GM12878 (cell line): ENCODE measurements around the gene SH2D3A. TPM values are rescaled to one million over a fixed set of nuclear protein-coding genes. Genes with fewer than 3 reads are reported as not detected.

Experiments used
- BHLHE40 ChIP-seq, 2 experiments: fragments of 450-650 bp in 1 of 2; IDR thresholded peaks; 2 replicates each; pipeline ENCODE4 v1.6.1; 2011 to 2017; ENCODE audit warnings: low read depth in 2 of 2, borderline replicate concordance in 1 of 2, improper control_type of control experiment in 1 of 2, low read length in 1 of 2, mild to moderate bottlenecking in 1 of 2
- CBFB ChIP-seq: IDR thresholded peaks from 2 replicates; pipeline ENCODE4 v1.6.1; 2016; ENCODE audit warnings: antibody characterized with exemption, low read depth
- CBX5 ChIP-seq: sonication (generic); IDR thresholded peaks from 2 replicates; pipeline ENCODE4 v1.6.1; 2016; ENCODE audit warnings: low read depth, moderate library complexity, mild to moderate bottlenecking, inconsistent platforms
- DPF2 ChIP-seq: fragments of 450-650 bp; IDR thresholded peaks from 2 replicates; pipeline ENCODE4 v1.6.1; 2017; ENCODE audit warnings: mild to moderate bottlenecking
- E4F1 ChIP-seq: fragments of 450-650 bp; IDR thresholded peaks from 2 replicates; pipeline ENCODE4 v1.6.1; 2018; ENCODE audit warnings: borderline replicate concordance, mild to moderate bottlenecking; ENCODE audit not compliant: partially characterized antibody
- EED ChIP-seq: sonication (generic); IDR thresholded peaks from 2 replicates; pipeline ENCODE4 v1.6.1; 2016; ENCODE audit warnings: antibody characterized with exemption, low read depth
- ESRRA ChIP-seq: IDR thresholded peaks from 2 replicates; pipeline ENCODE4 v1.6.1; 2012; ENCODE audit warnings: mild to moderate bottlenecking, low read length, improper control_type of control experiment
- IRF4 ChIP-seq: IDR thresholded peaks from 2 replicates; pipeline ENCODE4 v1.6.1; 2011; ENCODE audit warnings: low read depth, low read length
- JUNB ChIP-seq: IDR thresholded peaks from 2 replicates; pipeline ENCODE4 v1.6.1; 2016; ENCODE audit warnings: antibody characterized with exemption, mild to moderate bottlenecking
- MAX ChIP-seq: IDR thresholded peaks from 2 replicates; pipeline ENCODE4 v1.6.1; 2012; ENCODE audit warnings: low read depth, low read length, improper control_type of control experiment
- NFXL1 ChIP-seq: fragments of 450-650 bp; IDR thresholded peaks from 2 replicates; pipeline ENCODE4 v1.6.1; 2017; ENCODE audit warnings: antibody characterized with exemption, mild to moderate bottlenecking, borderline replicate concordance
- NR2C1 ChIP-seq: fragments of 450-650 bp; IDR thresholded peaks from 2 replicates; pipeline ENCODE4 v1.6.1; 2017; ENCODE audit warnings: antibody characterized with exemption, mild to moderate bottlenecking, moderate library complexity
- NR2F1 ChIP-seq: fragments of 450-650 bp; conservative IDR thresholded peaks from 2 replicates; pipeline ENCODE4 v1.6.1; 2017; ENCODE audit warnings: mild to moderate bottlenecking
- NRF1 ChIP-seq: conservative IDR thresholded peaks from 2 replicates; pipeline ENCODE4 v1.6.1; 2011; ENCODE audit warnings: mild to moderate bottlenecking, low read depth, low read length, improper control_type of control experiment
- PAX5 ChIP-seq: IDR thresholded peaks from 2 replicates; pipeline ENCODE4 v1.6.1; 2011; ENCODE audit warnings: low read depth, low read length, borderline replicate concordance
- POLR2AphosphoS2 ChIP-seq: IDR thresholded peaks from 2 replicates; pipeline ENCODE4 v1.6.1; 2011; ENCODE audit warnings: low read depth, mild to moderate bottlenecking, low read length, improper control_type of control experiment, moderate library complexity
- STAT3 ChIP-seq: IDR thresholded peaks from 2 replicates; pipeline ENCODE4 v1.6.1; 2011; ENCODE audit warnings: low read depth, low read length, improper control_type of control experiment
- SUPT20H ChIP-seq: IDR thresholded peaks from 2 replicates; pipeline ENCODE4 v1.6.1; 2011; ENCODE audit warnings: low read depth, mild to moderate bottlenecking, low read length, moderate library complexity, borderline replicate concordance; ENCODE audit not compliant: control insufficient read depth
- USF1 ChIP-seq: IDR thresholded peaks from 2 replicates; pipeline ENCODE4 v1.6.1; 2011; ENCODE audit warnings: borderline replicate concordance, low read depth, mild to moderate bottlenecking, moderate library complexity, mixed read lengths, low read length; ENCODE audit not compliant: insufficient read depth; ENCODE audit errors: extremely low read length
- USF2 ChIP-seq: IDR thresholded peaks from 2 replicates; pipeline ENCODE4 v1.6.1; 2011; ENCODE audit warnings: low read depth, low read length, improper control_type of control experiment, borderline replicate concordance
- ZBED1 ChIP-seq: IDR thresholded peaks from 2 replicates; pipeline ENCODE4 v1.6.1; 2016; ENCODE audit warnings: borderline replicate concordance
- ZBTB11 ChIP-seq: fragments of 450-650 bp; formaldehyde crosslinking; IDR thresholded peaks from 2 replicates; pipeline ENCODE4 v1.5.0; 2022; ENCODE audit warnings: mild to moderate bottlenecking, missing genetic modification characterization
- ZSCAN29 ChIP-seq: fragments of 450-650 bp; IDR thresholded peaks from 2 replicates; pipeline ENCODE4 v1.6.1; 2017; ENCODE audit warnings: mild to moderate bottlenecking, moderate library complexity
- polyA plus RNA-seq, 11 experiments: library from polyadenylated mRNA; depleted of rRNA in 4 of 11; unstranded in 6 of 11; stranded (reverse) in 5 of 11; fragments of >200 nt; fragmentation: Nextera tagmentation in 4 of 11; fragmentation: Illumina TruSeq in 1 of 11; extraction: Ambion mirVana in 4 of 11; extraction: Trizol in 1 of 11; gene quantifications; 1 replicate in 1 of 11; 2 replicates in 10 of 11; pipeline versions ENCODE4 v1.2.1 to v1.2.3, GENCODE V29; 2011 to 2016; ENCODE audit warnings: inconsistent platforms in 2 of 11, missing spikeins in 2 of 11, low read depth in 1 of 11
- total RNA-seq, 4 experiments: library from RNA; depleted of rRNA in 3 of 4; stranded (reverse); fragments of >200 nt in 3 of 4; fragmentation: Illumina TruSeq in 1 of 4; extraction: Trizol in 1 of 4; gene quantifications; 2 replicates each; pipeline versions ENCODE4 v1.2.1 to v1.2.3, GENCODE V29; 2013 to 2021

Gene SH2D3A
- total and polyA plus RNA-seq, 10 of the 15 experiments (the other 5 are each of a cell fraction or from before 2014, with no cell fraction given) = 0.77 to 24.4 (median 9.5) TPM

GRCh38 chr19:6802336-6803035 lies 35.3 kb upstream of the SH2D3A start (continued):
- TF ChIP-seq BHLHE40 (IDR thresholded peaks at IDR 0.05; ENCODE audit: borderline replicate concordance in 1 of 2, low read depth in 2 of 2, low read length in 1 of 2) = peak; percentile 63 to 66
- no peak for TF ChIP-seq SUPT20H
- no peak for TF ChIP-seq CBX5
- TF ChIP-seq ZBTB11 (CRISPR knock-in tag) = no peak
- TF ChIP-seq NR2C1 = peak; percentile 66
- no peak for TF ChIP-seq POLR2AphosphoS2
- no peak for TF ChIP-seq ESRRA
- TF ChIP-seq JUNB = peak; percentile 15; the same call in 1 of the 2 replicates
- peak; percentile 77 for TF ChIP-seq NR2F1
- no peak for TF ChIP-seq MAX
- 0 out of 2 replicates have a peak, but pooled peaks have one; percentile 7 for TF ChIP-seq DPF2
- TF ChIP-seq STAT3 = no peak
- TF ChIP-seq NRF1 = no peak
- no peak for TF ChIP-seq NFXL1
- TF ChIP-seq USF2 = peak; percentile 60
- TF ChIP-seq IRF4 = 0 out of 2 replicates have a peak, but pooled peaks have one; percentile 23
- TF ChIP-seq USF1 = peak; percentile 75
- TF ChIP-seq EED = 0 out of 2 replicates have a peak, but pooled peaks have one; percentile 13
- TF ChIP-seq CBFB = 0 out of 2 replicates have a peak, but pooled peaks have one; percentile 18
- TF ChIP-seq ZSCAN29 = no peak
- TF ChIP-seq E4F1 = no peak
- TF ChIP-seq ZBED1 = no peak; the same call in 1 of the 2 replicates
- TF ChIP-seq PAX5 = 0 out of 2 replicates have a peak, but pooled peaks have one; percentile 30
